ENCODE results near the gene LRIT1.

Gene LRIT1

GRCh38 chr10:84254552-84255478 is 13.5 kb upstream of the LRIT1 start:
- no peak for DNase-seq (ENCODE audit: low read depth, low spot score)

DNA sequence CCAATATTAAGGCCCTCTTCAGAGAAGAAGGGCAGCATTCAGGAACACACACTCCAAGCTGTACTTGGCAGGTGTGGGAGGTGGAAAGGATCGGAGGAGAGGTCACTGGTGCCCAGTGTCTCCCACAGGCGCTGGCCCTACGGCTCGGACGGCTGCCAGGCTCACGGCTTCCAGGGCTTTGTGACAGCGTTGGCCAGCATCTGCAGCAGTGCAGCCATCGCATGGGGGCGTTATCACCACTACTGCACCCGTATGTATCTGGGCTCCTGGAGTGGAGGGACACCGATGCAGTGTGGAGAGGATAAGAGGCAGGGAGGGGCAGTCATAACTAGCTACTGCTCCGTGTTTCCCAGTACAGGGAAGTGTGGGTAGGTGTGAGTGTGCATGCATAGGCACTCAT is 7.4 kb upstream of the LRIT1 start:
- no peak for DNase-seq (ENCODE audit: low read depth, low spot score)

GRCh38 chr10:84247496-84247895 is 6.2 kb upstream of the LRIT1 start:
- DNase-seq (ENCODE audit: low read depth, low spot score) = no peak

DNA sequence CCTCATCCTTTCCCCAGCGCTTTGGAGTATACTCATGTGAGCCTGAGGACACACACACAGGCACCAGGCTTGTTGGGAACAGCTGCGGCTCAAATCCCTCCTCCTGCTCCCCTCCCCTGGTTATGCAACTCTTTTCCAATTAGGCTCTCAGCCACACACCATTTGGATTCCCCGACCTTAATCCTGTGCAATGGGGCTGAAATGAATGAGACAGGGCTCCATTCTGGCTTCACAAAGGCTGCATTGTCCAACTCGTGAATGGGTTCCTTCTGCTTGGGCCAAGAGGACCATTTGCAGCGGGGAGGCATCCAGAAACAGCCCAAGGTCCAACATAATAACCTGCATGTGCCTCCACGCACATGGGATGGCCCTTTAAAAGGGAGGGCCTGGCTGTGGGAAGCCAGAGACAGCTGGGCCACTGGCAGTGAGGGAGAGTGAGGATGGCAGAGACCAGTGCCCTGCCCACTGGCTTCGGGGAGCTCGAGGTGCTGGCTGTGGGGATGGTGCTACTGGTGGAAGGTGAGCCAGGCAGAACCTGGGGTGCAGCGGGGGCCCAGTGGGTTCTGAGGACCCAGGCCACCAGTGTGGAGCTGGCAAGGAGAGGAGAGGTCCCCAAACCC is 3.4 kb upstream of the LRIT1 start, which contains the start of gene RGR:
Gene RGR, plus strand, starts transcription at position 403 of the 620 bp plus-strand sequence. Its CDS starts 38 bp downstream, at position 441.
- no peak for DNase-seq (ENCODE audit: low read depth, low spot score)

DNA sequence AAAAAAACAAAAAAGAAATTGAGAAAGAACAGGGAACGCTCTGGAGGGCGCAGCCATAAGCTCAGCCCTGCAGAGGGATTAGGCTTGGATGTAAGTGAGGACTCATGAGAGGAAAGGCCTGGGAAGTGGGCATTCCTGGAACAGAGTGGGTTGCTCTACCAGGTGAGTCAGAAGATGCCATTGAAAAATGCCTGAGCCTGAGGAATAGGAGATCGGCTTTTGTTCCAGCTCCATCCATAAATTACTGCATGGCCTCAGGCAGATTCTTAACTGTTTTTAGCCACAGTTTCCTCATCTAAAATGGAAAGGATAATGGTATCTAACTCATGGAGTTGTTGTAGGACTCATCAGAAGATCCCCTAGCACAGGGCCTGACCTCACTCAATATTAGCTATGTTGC is 2.4 kb upstream of the LRIT1 start:
- no peak for DNase-seq (ENCODE audit: low read depth, low spot score)

DNA sequence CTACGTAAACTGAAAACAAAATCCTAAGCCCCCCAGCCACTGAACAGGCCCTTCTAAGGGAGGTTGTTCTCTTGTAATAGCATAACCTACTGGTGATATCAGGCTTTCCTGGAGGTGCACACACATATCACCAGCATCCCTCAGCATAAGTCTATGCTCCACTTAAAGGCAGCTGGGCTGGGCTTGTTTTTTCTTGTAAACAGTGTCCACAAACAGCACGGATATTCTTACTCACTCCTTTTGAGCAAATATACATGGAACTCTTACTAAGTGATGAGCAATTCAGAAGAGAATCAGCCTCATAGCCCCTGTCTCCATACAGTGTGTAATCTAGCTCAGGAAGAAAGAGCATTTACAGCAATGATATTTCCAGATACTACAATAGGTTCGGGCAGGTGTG is 2.4 kb downstream of the LRIT1 start:
- DNase-seq (ENCODE audit: low read depth, low spot score) = no peak

DNA sequence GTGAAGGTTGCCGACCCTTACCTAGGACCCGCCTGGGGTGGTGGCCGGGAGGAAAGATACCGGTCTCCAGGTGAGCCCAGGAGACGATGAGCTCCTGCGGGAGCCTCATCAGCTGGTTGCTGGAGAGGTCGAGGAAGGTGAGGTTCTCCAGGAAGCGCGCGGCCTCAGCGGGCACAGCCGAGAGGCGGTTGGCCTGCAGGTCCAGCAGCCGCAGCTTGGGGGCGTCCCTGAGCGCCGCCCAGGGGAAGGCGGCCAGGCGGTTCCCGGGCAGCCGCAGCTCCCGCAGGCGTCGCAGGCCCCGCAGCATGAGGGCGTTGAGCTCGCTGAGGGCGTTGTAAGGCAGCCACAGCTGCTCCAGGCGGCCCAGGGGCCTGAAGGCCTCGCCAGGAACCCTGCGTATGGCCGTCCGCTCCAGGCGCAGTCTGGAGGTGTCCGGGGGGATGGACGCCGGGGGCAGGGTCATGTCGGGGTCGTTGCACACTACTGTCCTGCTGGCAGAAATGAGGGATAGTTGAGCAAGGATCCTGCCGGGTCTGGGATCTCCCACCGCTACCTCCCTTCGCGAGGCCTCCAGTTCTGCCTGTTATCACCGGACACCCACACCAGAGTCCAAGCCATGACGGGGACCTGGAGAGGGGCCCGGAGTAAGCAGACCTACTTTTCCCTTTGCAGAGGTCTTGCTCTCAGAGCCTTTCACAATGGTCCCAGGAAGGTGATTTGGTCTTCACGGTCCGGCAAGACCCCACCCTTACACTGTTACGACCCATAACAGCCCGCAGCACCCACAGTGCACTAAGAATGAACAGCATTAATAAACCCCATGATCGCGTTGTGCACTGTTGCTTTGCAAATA is 3.9 kb downstream of the LRIT1 start:
- DNase-seq (ENCODE audit: low read depth, low spot score) = no peak

DNA sequence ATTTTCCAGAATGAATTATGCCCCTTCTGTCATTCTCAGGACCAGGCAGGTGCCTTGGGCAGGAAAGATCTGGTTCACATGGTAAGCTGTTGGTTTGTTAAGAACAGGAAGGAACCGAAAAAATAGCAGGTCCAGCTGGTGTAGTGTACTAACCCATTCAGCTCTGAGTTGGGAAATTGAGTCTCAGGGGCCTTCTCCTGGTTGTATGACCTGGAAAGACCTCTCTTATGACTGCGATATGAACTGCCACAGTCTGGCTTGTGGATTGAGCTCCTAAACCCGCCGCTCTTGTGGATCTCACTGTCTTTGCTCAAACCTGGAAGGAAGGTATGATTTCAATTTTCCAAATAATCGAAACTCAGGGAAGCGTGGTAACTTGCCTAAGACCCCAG is 4.5 kb downstream of the LRIT1 start:
- DNase-seq (ENCODE audit: low read depth, low spot score) = no peak

GRCh38 chr10:84235096-84235495 is 6.2 kb downstream of the LRIT1 start:
- DNase-seq (ENCODE audit: low read depth, low spot score) = no peak

DNA sequence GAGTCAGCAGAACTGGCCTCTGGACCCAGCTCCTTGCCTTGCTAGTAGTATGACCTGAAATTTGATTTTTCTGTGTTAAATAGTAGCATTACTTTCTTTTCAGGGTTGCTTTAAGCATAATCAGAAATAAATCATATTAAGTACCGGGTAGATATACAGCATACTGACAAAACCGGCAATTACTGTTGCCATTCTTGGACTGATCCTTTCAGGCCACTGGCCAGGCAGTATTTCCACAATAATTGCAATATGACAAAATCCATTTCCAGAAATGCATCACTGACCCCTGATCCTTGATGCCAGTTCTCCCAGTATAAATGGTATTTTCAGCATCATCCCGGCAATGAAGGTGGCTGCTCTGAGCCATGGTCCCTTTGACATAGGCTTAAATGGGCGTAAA is 6.9 kb downstream of the LRIT1 start:
- no peak for DNase-seq (ENCODE audit: low read depth, low spot score)

- no peak for DNase-seq (ENCODE audit: low read depth, low spot score)
These were observed 7.4 kb downstream of the LRIT1 start for GRCh38 chr10:84233940-84234339.

- DNase-seq (ENCODE audit: low read depth, low spot score) = no peak
These were observed 9.0 kb downstream of the LRIT1 start for GRCh38 chr10:84232376-84232775.

DNA sequence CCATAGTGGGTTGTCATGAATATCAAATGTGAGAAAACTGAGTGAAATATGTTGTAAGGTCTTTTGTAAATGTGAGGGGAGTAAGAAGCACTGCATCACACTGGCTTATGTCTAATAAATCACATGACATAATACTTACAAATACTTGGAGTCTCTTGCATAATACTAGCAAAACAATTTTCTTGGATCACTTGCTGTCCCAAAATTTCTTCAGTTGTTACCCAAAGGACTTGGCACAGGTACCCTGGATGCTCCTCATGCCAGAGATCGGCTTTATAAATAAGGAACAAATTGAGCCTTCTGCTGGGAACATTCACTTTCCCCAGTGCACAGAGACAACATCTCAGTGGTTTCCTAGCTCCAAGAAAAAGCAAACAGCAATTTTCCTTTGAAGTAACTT is 11.0 kb downstream of the LRIT1 start:
- no peak for DNase-seq (ENCODE audit: low read depth, low spot score)

DNA sequence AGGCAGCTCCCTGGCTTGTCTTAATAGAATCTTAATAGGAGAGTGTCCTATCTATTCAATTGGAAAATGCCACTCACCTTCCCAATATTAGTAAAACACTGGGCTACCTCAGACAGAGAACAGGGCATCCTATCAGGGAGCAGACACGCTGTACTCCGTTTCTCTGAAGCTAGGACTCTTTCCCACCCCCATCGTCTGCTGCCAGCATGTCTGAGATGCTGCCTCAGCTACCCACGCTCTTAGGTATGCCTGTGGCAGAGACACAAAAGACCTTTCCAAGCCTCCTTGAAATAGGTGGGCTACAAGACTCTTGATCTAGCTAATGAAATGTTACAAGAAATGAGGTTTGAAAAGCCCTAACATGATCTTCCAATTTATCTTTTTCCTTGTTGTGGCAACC is 13.5 kb downstream of the LRIT1 start:
- no peak for DNase-seq (ENCODE audit: low read depth, low spot score)

- no peak for DNase-seq (ENCODE audit: low read depth, low spot score)
These were observed 14.7 kb downstream of the LRIT1 start for GRCh38 chr10:84226616-84227015.

DNA sequence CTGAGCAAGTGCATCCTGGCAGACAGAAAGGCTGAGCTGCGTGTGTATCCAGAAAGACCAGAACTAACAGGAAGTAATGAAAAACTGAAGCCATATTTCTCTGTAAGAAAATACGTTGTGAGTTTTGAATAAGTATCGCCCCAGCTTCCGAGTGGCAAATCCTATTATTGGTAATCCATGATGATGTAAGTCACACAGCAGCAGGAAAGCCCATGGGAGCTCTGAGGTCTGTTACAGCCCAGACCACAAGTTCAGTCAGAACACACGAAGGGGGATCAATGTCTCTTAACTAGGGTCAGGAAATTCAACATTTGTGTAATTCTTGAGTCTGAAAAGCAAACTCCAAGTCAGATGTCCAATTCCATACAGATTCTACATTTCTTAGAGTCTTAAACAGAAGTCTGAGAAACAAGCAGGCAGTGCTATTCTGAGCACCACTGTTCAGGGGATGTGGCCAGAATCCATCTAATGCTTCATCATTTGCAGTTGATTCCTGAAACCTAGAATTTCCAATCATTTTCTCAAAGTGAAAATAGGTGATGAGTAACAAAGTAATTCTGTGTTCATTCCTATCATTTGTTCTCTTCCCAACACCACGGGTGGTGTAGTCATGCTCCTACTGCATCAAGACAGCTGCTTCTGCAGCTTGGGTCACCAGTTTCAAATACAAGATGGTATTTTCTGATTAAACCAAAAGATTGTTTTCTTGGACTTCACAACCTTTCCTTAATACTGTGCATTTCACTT is 15.7 kb downstream of the LRIT1 start, which contains the start of gene LRIT2:
Gene LRIT2, minus strand, starts transcription at position 118 of the 747 bp plus-strand sequence. Its CDS starts 24 bp downstream, at position 94.
- DNase-seq (ENCODE audit: low read depth, low spot score) = no peak

DNA sequence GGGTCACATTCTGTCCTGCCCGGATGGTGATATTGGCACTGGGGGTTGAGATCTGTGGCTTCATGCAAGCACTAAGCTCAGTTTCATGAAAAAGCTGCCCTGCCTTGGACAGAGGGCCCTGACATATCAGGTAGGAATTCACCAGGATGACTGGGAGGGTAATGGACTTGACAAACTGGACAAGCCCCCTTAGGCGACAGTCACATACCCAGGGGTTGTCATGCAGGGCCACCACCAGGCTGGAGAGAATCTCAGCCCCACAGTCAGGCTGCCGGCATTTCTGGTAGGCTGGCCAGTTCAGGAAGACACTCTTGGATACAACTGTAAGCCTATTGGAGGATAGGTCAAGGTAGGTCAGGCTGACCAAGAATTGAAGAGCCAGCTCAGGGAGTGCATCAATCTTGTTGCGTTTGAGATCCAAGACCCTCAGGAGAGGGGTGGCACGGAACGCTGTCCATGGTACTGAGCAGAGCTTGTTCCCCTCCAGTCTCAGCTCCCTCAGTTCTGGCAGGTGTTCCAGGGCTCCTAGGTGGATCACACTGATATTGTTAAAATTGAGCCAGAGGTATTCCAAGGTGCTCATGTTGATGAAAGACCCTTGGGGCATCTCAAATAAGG is 16.8 kb downstream of the LRIT1 start:
- peak; percentile 25 for DNase-seq (ENCODE audit: low read depth, low spot score)

GRCh38 chr10:84221916-84222315 is 19.4 kb downstream of the LRIT1 start:
- no peak for DNase-seq (ENCODE audit: low read depth, low spot score)

GRCh38 chr10:84217746-84218145 is 23.6 kb downstream of the LRIT1 start:
- no peak for DNase-seq (ENCODE audit: low read depth, low spot score)

DNA sequence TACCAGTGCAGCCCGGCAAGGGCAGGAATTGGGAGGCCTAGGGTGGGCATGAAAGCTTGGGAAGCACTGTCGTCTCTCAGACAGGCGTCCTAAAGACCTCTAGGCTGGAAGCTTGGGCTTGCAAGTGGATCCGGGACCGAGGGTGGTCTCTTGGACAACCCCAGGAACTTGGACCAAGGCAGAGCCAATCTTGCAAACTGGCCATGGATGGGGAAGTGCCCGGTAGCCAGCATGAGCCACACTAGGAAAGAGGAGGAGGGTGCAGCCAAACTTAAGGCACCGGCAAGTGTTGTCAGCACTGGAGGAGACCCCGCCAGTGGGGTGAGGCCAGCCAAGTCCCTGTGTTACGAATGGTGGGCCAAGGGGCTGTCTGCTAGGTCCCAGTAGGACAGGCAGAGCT is 24.5 kb downstream of the LRIT1 start:
- no peak for DNase-seq (ENCODE audit: low read depth, low spot score)

Measured in iPS DF 19.7 (cell line).